Ovary (tissue), 3 donors: ENCODE data around the gene PLAGL2.

Experiments
- POLR2A ChIP-seq: fragments of 450-650 bp; IDR thresholded peaks from one replicate; pipeline ENCODE4 v1.6.1; 2017; ENCODE audit warnings: antibody characterized with exemption, mild to moderate bottlenecking, moderate library complexity
- TF ChIP-seq, protein P1 (sequence below), 3 donors: fragments of 450-650 bp in 2 of 3; fragments of 200-600 bp in 1 of 3; IDR thresholded peaks; one replicate each; pipeline versions ENCODE4 v1.5.1 to v1.8.0; 2016 to 2022; ENCODE audit warnings: antibody characterized with exemption in 3 of 3, mild to moderate bottlenecking in 1 of 3
- donor health status: DM: no; HTN: no; CAD: no.

DNA sequence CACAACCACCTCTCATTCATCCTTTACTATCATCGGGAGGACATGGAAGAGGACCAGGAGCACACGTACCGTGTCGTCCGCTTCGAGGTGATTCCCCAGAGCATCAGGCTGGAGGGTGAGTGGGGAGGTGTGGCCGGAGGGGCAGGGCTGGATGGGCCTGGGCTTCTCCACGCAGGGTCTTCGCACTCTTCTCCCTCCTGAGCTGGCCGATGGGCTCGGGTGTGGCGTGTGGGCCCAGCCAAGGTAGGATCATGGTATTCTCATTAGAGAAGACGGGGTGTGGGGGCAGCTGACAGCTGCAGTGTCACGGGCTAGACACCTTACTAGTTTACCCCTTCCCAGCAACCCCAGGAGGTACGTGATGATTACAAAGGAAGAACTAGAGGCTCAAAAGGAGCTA, 64.6 kb downstream of the PLAGL2 start:
- TF ChIP-seq, protein P1, sequence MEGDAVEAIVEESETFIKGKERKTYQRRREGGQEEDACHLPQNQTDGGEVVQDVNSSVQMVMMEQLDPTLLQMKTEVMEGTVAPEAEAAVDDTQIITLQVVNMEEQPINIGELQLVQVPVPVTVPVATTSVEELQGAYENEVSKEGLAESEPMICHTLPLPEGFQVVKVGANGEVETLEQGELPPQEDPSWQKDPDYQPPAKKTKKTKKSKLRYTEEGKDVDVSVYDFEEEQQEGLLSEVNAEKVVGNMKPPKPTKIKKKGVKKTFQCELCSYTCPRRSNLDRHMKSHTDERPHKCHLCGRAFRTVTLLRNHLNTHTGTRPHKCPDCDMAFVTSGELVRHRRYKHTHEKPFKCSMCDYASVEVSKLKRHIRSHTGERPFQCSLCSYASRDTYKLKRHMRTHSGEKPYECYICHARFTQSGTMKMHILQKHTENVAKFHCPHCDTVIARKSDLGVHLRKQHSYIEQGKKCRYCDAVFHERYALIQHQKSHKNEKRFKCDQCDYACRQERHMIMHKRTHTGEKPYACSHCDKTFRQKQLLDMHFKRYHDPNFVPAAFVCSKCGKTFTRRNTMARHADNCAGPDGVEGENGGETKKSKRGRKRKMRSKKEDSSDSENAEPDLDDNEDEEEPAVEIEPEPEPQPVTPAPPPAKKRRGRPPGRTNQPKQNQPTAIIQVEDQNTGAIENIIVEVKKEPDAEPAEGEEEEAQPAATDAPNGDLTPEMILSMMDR (IDR thresholded peaks at IDR 0.05): no peak
- no peak for TF ChIP-seq POLR2A
